GM13976 (cell line): Measurements from ENCODE around the gene MCOLN2.

Experiments used
- DNase-seq: peaks from one replicate; pipeline ENCODE4 v3.0.0; 2012; ENCODE audit warnings: low spot score
- CTCF ChIP-seq: IDR thresholded peaks from 2 replicates; pipeline ENCODE4 v1.5.1; 2012; ENCODE audit warnings: borderline replicate concordance, mild to moderate bottlenecking; ENCODE audit not compliant: insufficient read depth; ENCODE audit errors: extremely low read depth, missing control alignments, control extremely low read depth
- in situ Hi-C: fragments of 300-500 bp; cut with MboI; formaldehyde crosslinking; loops from one replicate; pipeline ENCODE4 v1.12.0; 2022; ENCODE audit warnings: low sequenced_read_pairs, mixed read lengths, inconsistent platforms; ENCODE audit not compliant: unreplicated experiment

MCOLN2 gene

GRCh38 chr1:84888753-84889152 is 108.2 kb downstream of the MCOLN2 start:
- DNase-seq, result no peak
- in situ Hi-C loops, result no loop called here
- no peak for TF ChIP-seq CTCF

- in situ Hi-C loops, result no loop called here
- no peak for DNase-seq
- TF ChIP-seq CTCF, result no peak
Measured at GRCh38 chr1:84887261-84887934, 109.5 kb downstream of the MCOLN2 start.

DNA sequence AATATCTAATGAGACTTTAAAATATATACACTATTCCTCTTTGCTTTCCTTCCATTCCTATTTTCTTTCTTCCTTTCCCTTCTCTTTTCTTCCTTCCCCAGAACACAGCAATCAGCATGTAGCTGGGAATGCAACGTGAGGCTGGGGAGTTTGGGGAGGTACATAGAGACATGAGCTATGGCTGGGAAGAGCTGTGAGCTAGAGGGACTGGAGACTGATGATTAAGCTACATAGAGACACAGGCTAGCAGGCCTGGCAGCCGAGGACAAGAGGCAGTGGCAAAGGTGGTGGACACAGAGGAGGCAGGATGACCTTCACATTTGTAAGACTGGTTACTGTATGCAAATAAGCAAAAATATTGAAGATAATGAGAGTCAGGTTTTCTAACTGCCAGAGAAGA is 111.4 kb downstream of the MCOLN2 start:
- DNase-seq, result no peak

GRCh38 chr1:84884671-84885389 is 112.1 kb downstream of the MCOLN2 start:
- no peak for TF ChIP-seq CTCF
- in situ Hi-C loops, result no loop called here
- DNase-seq, result no peak

More for the DNA sequence above, 111.4 kb downstream of the MCOLN2 start:
- in situ Hi-C loops, result no loop called here
- no peak for TF ChIP-seq CTCF

DNA sequence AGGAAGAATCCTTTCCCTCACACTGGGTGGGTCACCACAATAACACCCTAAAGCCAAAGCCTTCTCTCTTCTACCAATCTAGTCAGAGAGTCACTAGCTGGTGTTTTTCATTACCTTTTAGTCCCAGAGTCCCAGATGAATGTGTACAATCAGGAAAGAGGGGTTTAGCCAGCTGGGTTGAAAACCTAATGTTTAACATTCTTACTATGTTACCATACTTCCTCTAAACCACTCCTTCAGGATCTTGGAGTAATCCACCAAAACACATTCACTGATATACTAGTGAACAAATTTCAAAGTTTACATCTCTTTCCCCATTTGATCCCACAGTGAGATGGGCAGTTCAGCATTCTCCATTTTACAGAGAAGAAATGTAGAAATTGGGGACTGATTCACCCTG is 113.6 kb downstream of the MCOLN2 start:
- in situ Hi-C loops, result no loop called here
- no peak for TF ChIP-seq CTCF
- no peak for DNase-seq

DNA sequence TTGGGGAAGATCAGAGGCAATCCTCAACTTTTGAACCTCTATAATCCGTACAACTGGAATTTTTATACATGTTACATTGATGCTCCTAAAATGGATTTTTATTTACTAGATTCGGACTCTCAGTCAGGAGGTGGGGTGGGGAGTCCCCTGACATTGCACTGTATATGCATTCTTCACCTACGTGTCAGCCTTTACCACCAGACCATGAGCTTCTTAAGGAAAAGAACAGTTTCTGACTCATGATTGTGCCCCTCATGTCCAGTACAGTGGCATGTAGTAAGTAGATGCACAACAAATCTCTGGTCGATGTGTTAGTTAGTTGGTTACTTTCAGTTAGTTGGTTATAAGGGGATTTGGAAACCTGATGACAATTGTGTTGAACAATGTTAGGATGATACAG is 119.3 kb downstream of the MCOLN2 start:
- no peak for TF ChIP-seq CTCF
- in situ Hi-C loops, result no loop called here
- DNase-seq, result no peak
